ENCODE results near the gene SPART.

The SPART gene

GRCh38 chr13:36346222-36347083 lies at the start of gene SPART:
SPART (minus strand) TSS chr13:36346394; CDS start chr13:36335830, 10,564 bp downstream.
- in situ Hi-C loops (cut with HindIII; ENCODE audit: low pct_ligation_motif_present, low pct_unique_long_range_greater_than_20kb, low sequenced_read_pairs): no loop called here
- peak; percentile 90 for DNase-seq

GRCh38 chr13:36395280-36395679 lies 49.1 kb upstream of the SPART start:
- DNase-seq: peak; percentile 62

GRCh38 chr13:36385489-36385888 lies 39.3 kb upstream of the SPART start:
- in situ Hi-C loops (cut with HindIII; ENCODE audit: low pct_ligation_motif_present, low pct_unique_long_range_greater_than_20kb, low sequenced_read_pairs): no loop called here
- DNase-seq: no peak

More at GRCh38 chr13:36395280-36395679, 49.1 kb upstream of the SPART start:
- in situ Hi-C loops (cut with HindIII; ENCODE audit: low pct_ligation_motif_present, low pct_unique_long_range_greater_than_20kb, low sequenced_read_pairs): no loop called here

GRCh38 chr13:36382030-36382429 lies 35.8 kb upstream of the SPART start:
- in situ Hi-C loops (cut with HindIII; ENCODE audit: low pct_ligation_motif_present, low pct_unique_long_range_greater_than_20kb, low sequenced_read_pairs): no loop called here
- DNase-seq: peak; percentile 74

GRCh38 chr13:36377826-36378468 lies 31.8 kb upstream of the SPART start:
- DNase-seq: no peak
- in situ Hi-C loops (cut with HindIII; ENCODE audit: low pct_ligation_motif_present, low pct_unique_long_range_greater_than_20kb, low sequenced_read_pairs): no loop called here

GRCh38 chr13:36374063-36374462 lies 27.9 kb upstream of the SPART start:
- in situ Hi-C loops (cut with HindIII; ENCODE audit: low pct_ligation_motif_present, low pct_unique_long_range_greater_than_20kb, low sequenced_read_pairs): no loop called here

GRCh38 chr13:36371185-36371584 lies 25.0 kb upstream of the SPART start:
- in situ Hi-C loops (cut with HindIII; ENCODE audit: low pct_ligation_motif_present, low pct_unique_long_range_greater_than_20kb, low sequenced_read_pairs): no loop called here

More at GRCh38 chr13:36374063-36374462, 27.9 kb upstream of the SPART start:
- DNase-seq: no peak

GRCh38 chr13:36370108-36370429 lies 23.9 kb upstream of the SPART start:
- in situ Hi-C loops (cut with HindIII; ENCODE audit: low pct_ligation_motif_present, low pct_unique_long_range_greater_than_20kb, low sequenced_read_pairs): no loop called here
- no peak for DNase-seq

More at GRCh38 chr13:36371185-36371584, 25.0 kb upstream of the SPART start:
- DNase-seq: no peak

GRCh38 chr13:36369268-36370107 lies 23.3 kb upstream of the SPART start:
- peak; percentile 31 for DNase-seq
- in situ Hi-C loops (cut with HindIII; ENCODE audit: low pct_ligation_motif_present, low pct_unique_long_range_greater_than_20kb, low sequenced_read_pairs): no loop called here

GRCh38 chr13:36366031-36366430 lies 19.8 kb upstream of the SPART start:
- in situ Hi-C loops (cut with HindIII; ENCODE audit: low pct_ligation_motif_present, low pct_unique_long_range_greater_than_20kb, low sequenced_read_pairs): no loop called here
- DNase-seq: no peak

- no peak for DNase-seq
- in situ Hi-C loops (cut with HindIII; ENCODE audit: low pct_ligation_motif_present, low pct_unique_long_range_greater_than_20kb, low sequenced_read_pairs): no loop called here
These were observed 17.2 kb upstream of the SPART start for GRCh38 chr13:36363366-36363863.

- in situ Hi-C loops (cut with HindIII; ENCODE audit: low pct_ligation_motif_present, low pct_unique_long_range_greater_than_20kb, low sequenced_read_pairs): no loop called here
- DNase-seq: no peak
These were observed 16.7 kb upstream of the SPART start for GRCh38 chr13:36362914-36363313.

- peak; percentile 68 for DNase-seq
- in situ Hi-C loops (cut with HindIII; ENCODE audit: low pct_ligation_motif_present, low pct_unique_long_range_greater_than_20kb, low sequenced_read_pairs): no loop called here
These were observed 16.1 kb upstream of the SPART start for GRCh38 chr13:36362251-36362650.

GRCh38 chr13:36360903-36361302 lies 14.7 kb upstream of the SPART start:
- no peak for DNase-seq
- in situ Hi-C loops (cut with HindIII; ENCODE audit: low pct_ligation_motif_present, low pct_unique_long_range_greater_than_20kb, low sequenced_read_pairs): no loop called here

GRCh38 chr13:36359301-36359950 lies 13.2 kb upstream of the SPART start:
- in situ Hi-C loops (cut with HindIII; ENCODE audit: low pct_ligation_motif_present, low pct_unique_long_range_greater_than_20kb, low sequenced_read_pairs): no loop called here
- DNase-seq: no peak

GRCh38 chr13:36358175-36358718 lies 12.1 kb upstream of the SPART start:
- in situ Hi-C loops (cut with HindIII; ENCODE audit: low pct_ligation_motif_present, low pct_unique_long_range_greater_than_20kb, low sequenced_read_pairs): no loop called here
- no peak for DNase-seq

- in situ Hi-C loops (cut with HindIII; ENCODE audit: low pct_ligation_motif_present, low pct_unique_long_range_greater_than_20kb, low sequenced_read_pairs): no loop called here
- peak; percentile 24 for DNase-seq
These were observed 11.5 kb upstream of the SPART start for GRCh38 chr13:36357692-36358091.

GRCh38 chr13:36357231-36357630 lies 11.0 kb upstream of the SPART start:
- in situ Hi-C loops (cut with HindIII; ENCODE audit: low pct_ligation_motif_present, low pct_unique_long_range_greater_than_20kb, low sequenced_read_pairs): no loop called here
- DNase-seq: no peak

All from ACHN (cell line).